Smooth muscle cell (in vitro differentiated cells): ENCODE results near the gene TTC13. TPM values are rescaled to one million over a fixed set of nuclear protein-coding genes. Genes with fewer than 3 reads are reported as not detected.

Experiments used
- DNase-seq: peaks from one replicate; lab custom pipeline; 2025; ENCODE audit not compliant: unreplicated experiment; lab: John Stamatoyannopoulos, UW
- H2AFZ ChIP-seq: fragments of 200-600 bp; sonication (generic); 2 replicates; pipeline ENCODE4 v1.6.0; 2016; ENCODE audit warnings: antibody characterized with exemption, low read depth, mild to moderate bottlenecking
- H3F3A ChIP-seq: fragments of 200-600 bp; sonication (generic); 2 replicates; pipeline ENCODE4 v1.6.0; 2017; ENCODE audit warnings: antibody characterized with exemption, low read depth
- H3K27ac ChIP-seq: fragments of 200-600 bp; sonication (generic); 2 replicates; pipeline ENCODE4 v1.5.1; 2016; ENCODE audit warnings: low read depth, mild to moderate bottlenecking
- H3K27me3 ChIP-seq: fragments of 200-600 bp; sonication (generic); 2 replicates; pipeline ENCODE4 v1.6.1; 2016; ENCODE audit warnings: low read depth, mild to moderate bottlenecking
- H3K36me3 ChIP-seq: fragments of 200-600 bp; sonication (generic); 2 replicates; pipeline ENCODE4 v1.5.1; 2016; ENCODE audit warnings: low read depth
- H3K4me1 ChIP-seq: fragments of 200-600 bp; sonication (generic); 2 replicates; pipeline ENCODE4 v1.5.1; 2016; ENCODE audit warnings: low read depth
- H3K4me2 ChIP-seq: fragments of 200-600 bp; sonication (generic); 2 replicates; pipeline ENCODE4 v1.6.0; 2016; ENCODE audit warnings: mild to moderate bottlenecking
- H3K4me3 ChIP-seq: fragments of 200-600 bp; sonication (generic); 2 replicates; pipeline ENCODE4 v1.5.1; 2016; ENCODE audit warnings: mild to moderate bottlenecking
- H3K79me2 ChIP-seq: fragments of 200-600 bp; sonication (generic); 2 replicates; pipeline ENCODE4 v1.6.0; 2016; ENCODE audit warnings: low read depth, mild to moderate bottlenecking
- H3K9ac ChIP-seq: fragments of 200-600 bp; sonication (generic); 2 replicates; pipeline ENCODE4 v1.6.0; 2016; ENCODE audit warnings: low read depth
- H3K9me3 ChIP-seq: fragments of 200-600 bp; sonication (generic); replicated peaks from 2 replicates; pipeline ENCODE4 v1.5.1; 2016; ENCODE audit warnings: low read depth
- H4K20me1 ChIP-seq: fragments of 200-600 bp; sonication (generic); 2 replicates; pipeline ENCODE4 v1.6.0; 2016; ENCODE audit warnings: low read depth
- CTCF ChIP-seq: fragments of 200-600 bp; sonication (generic); IDR thresholded peaks from 2 replicates; pipeline ENCODE4 v1.5.1; 2017; ENCODE audit warnings: borderline replicate concordance, mild to moderate bottlenecking, antibody characterized with exemption; ENCODE audit not compliant: insufficient read depth, poor library complexity, severe bottlenecking
- WGBS: methylation state at CpG from one replicate; pipeline ENCODE4 v1.1.7; 2016; ENCODE audit warnings: low lambda C conversion rate; 5-methylcytosine and 5-hydroxymethylcytosine counted together
- polyA plus RNA-seq: library from polyadenylated mRNA; unstranded; fragments of >200 nt; fragmentation: Nextera tagmentation; extraction: Ambion mirVana; gene quantifications from 2 replicates; pipeline ENCODE4 v1.2.1, GENCODE V29; 2016
- total RNA-seq: library from RNA; depleted of rRNA; stranded (reverse); fragments of >200 nt; gene quantifications from 2 replicates; pipeline ENCODE4 v1.2.3, GENCODE V29; 2014

TTC13 gene
- total and polyA plus RNA-seq, 2 experiments from 2014 or later: 5.6 to 9.1 TPM

- DNase-seq: no peak
- Histone ChIP-seq H3K4me3 (no peak overlapping the region), H3K27ac (no peak overlapping the region), H3K4me2 (no peak overlapping the region), H3K36me3 (no peaks in the 10 kb centered on the region), H3K9me3 (no peaks in the 10 kb centered on the region), H4K20me1 (no peaks in the 10 kb centered on the region), H3F3A (no peaks in the 10 kb centered on the region), H2AFZ (no peak overlapping the region), H3K27me3 (no peaks in the 10 kb centered on the region), H3K79me2 (no peaks in the 10 kb centered on the region), H3K4me1 (no peaks in the 10 kb centered on the region), H3K9ac (no peak overlapping the region)
- TF ChIP-seq CTCF: no peak
- 84% methylated on average over 2 of the region's 2 CpGs for WGBS
These were observed 41.3 kb downstream of the TTC13 start for GRCh38 chr1:230937371-230937770.

GRCh38 chr1:230936475-230936874, 42.2 kb downstream of the TTC13 start:
- Histone ChIP-seq H3K9ac (no peak overlapping the region), H3K79me2 (no peaks in the 10 kb centered on the region), H2AFZ (no peak overlapping the region), H3K4me2 (no peak overlapping the region), H3K27ac (no peak overlapping the region), H3K4me3 (no peak overlapping the region), H4K20me1 (no peaks in the 10 kb centered on the region), H3F3A (no peaks in the 10 kb centered on the region), H3K4me1 (no peaks in the 10 kb centered on the region), H3K27me3 (no peaks in the 10 kb centered on the region), H3K36me3 (no peaks in the 10 kb centered on the region), H3K9me3 (no peaks in the 10 kb centered on the region)
- no peak for DNase-seq
- TF ChIP-seq CTCF: no peak
- WGBS: 89% methylated on average over 5 of the region's 5 CpGs

- Histone ChIP-seq H3K9me3 (no peaks in the 10 kb centered on the region), H3K4me1 (no peaks in the 10 kb centered on the region), H3K27ac (no peak overlapping the region), H3K4me2 (no peak overlapping the region), H3K9ac (no peak overlapping the region), H3K4me3 (no peak overlapping the region), H3K79me2 (no peaks in the 10 kb centered on the region), H3K36me3 (no peaks in the 10 kb centered on the region), H4K20me1 (no peaks in the 10 kb centered on the region), H3K27me3 (no peaks in the 10 kb centered on the region), H2AFZ (no peak overlapping the region), H3F3A (no peaks in the 10 kb centered on the region)
- no peak for DNase-seq
- 93% methylated on average over 6 of the region's 6 CpGs for WGBS
- TF ChIP-seq CTCF: no peak
These were observed 42.8 kb downstream of the TTC13 start for GRCh38 chr1:230935852-230936251.

- Histone ChIP-seq H2AFZ (no peak overlapping the region), H3K4me3 (no peak overlapping the region), H3K27me3 (no peaks in the 10 kb centered on the region), H3K9me3 (no peaks in the 10 kb centered on the region), H3K4me2 (no peak overlapping the region), H3K27ac (no peak overlapping the region), H3K79me2 (no peaks in the 10 kb centered on the region), H3F3A (no peaks in the 10 kb centered on the region), H3K4me1 (no peaks in the 10 kb centered on the region), H3K36me3 (no peaks in the 10 kb centered on the region), H4K20me1 (no peaks in the 10 kb centered on the region), H3K9ac (no peak overlapping the region)
- DNase-seq: no peak
- 80% methylated on average over 3 of the region's 3 CpGs for WGBS
- TF ChIP-seq CTCF: no peak
These were observed 47.7 kb downstream of the TTC13 start for GRCh38 chr1:230930986-230931385.
